HG02938 (cell line): Measurements from ENCODE around the gene P2RX3.

Experiments used
- ATAC-seq: cut with Tn5 transposase; IDR thresholded peaks from one replicate; pipeline ENCODE4 v1.9.1; 2021; ENCODE audit warnings: mild to moderate bottlenecking, moderate library complexity; ENCODE audit not compliant: unreplicated experiment

The P2RX3 gene

DNA sequence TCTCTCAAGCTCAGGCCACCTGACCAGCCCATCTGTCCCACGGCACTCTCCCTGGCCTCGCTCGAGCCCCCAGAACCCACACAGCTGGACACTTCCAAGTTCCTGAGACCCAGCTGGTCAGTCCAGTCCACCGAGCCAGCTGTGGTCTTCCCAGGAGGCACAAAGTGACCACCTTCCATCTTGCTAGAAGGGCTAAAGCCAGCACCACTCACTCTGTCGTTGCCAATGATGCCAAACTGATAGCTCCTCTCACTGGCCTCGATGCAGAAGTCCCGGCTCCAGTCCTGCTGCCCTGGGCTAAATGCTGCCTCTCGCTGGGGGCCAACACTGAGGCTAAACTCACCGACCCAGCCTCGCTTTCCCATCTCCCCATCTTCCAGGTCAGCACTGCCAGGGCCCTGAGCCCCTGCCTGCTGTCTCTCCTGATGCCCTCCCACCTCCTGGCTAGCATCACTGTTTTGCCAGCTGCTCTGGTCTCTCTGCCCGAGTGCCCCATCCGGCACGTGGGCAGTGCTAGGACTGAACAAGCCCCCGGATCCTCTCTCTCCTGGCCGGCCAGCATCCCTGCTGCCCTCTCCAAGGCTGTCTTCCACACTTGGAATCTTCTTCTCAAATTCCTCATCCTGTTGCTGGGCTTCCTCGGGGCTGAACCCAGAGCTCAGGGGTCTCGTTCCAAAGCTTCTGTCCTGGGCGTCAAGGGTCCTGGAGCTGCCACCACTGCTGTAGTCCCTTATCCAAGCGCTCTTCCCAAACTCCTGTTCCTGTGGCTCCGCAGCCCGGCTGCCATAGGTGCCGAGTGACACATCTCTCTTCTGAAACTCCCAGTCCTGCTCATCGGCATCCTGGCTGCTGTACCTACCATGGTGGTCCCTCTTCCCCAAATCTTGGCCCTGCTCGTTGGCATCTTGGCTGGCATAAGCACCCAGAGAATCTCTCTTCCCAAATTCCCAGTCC, 28.8 kb upstream of the P2RX3 start:
- ATAC-seq = no peak

DNA sequence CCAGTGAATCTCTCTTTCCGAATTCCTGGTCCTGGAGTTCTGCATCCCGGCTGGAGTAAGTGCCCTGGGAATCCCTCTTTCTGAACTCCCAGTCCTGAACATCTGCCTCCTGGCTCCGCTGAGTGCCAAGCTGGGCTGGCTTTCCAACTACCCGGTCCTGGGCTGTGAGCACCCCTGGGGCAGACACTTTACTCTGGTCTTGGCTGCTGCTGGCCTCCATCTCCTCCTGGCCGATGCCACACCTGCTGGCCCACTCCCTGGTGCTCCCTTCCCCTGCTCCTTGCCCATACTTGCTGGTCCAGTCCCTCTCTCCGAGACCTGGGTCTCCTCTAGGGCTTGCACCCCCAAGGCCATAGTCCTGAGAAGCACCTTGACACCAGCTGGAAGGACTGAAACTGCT, 28.1 kb upstream of the P2RX3 start:
- no peak for ATAC-seq

DNA sequence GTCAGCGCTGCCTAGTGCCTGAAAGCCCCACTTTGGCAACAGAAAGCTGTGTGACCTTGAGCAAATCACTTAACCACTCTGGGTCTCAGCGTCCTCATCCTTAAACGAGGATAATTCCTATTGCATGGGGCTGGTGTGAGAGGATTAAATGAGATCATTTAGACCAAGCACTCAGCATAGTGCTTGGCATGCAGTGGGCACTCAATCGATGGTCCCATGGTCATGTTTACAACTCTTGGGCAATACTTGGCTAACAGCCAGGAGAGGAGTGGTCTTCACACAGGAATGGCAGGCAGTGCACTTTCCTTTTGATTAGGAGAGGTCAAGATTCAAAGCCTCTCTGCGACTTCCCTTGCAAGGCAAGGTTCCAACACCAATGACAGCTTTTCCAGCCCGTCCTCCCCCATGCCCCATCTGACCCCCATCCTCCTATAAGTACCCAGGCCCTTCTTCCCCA, 27.5 kb upstream of the P2RX3 start:
- no peak for ATAC-seq

DNA sequence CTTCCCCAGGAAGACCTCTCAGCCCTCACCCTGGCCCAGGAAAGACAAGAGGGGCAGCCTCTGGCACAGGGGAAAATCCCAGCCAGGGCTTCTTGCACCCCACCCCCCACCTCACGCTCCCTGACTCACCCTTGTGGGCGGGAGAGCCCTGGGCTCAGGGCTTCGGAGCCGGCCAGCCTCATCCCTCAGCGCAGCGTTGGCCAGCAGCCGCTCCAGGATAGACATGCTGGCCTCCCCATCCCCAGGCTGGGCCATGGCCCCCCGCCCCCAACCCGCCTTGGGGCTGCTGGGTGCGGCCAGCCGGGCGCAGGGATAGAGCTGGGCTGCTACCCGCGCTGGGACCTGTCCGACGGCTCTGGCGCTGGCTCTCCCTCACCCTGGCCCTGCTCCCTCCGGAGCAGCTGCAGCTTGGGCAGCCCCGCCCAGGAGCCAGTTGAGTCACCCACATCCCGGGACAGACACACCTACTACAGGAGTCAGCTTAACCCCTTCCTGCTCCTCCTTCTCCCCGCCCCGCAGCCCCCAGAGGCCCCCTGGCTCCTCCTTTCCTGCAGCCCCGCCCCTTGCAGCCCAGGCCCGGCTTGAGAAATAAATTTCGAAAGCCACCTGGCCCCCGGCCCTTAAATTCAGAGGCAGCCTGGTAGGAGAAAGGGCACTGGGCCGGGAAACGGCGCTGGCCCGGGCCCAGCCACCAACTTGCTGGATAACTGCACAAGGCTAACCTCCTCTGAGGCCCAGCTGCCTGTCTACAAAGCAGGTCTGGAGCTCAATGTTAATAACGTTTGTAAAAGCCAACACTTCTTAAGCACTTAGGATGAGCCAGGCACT, 26.8 kb upstream of the P2RX3 start:
- ATAC-seq = peak; percentile 80

DNA sequence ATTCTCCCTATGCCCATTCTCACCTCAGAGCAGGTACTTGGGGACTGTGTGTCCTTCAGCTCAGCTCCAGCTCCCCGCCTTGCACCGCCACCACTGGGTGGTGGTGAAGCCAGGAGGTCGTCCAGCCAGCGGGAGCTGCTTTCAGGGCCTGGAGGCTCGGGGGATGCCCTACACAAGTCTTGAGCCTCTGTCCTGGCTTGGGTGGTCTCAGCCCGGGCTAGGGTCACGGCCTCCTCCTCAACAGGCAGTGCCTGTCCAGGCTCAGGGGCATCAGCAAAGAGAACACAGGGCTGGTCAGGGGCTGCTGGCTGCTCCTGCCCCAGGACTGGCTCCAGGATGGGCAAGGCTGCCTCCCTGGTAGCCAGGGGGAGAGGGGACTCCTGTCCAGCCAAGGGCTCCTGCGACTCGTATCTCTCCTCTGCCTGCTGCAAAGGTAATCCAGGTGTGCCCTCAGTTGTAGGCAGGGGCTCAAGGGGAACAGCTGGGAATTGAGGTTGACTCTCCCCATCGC, 25.6 kb upstream of the P2RX3 start:
- no peak for ATAC-seq

DNA sequence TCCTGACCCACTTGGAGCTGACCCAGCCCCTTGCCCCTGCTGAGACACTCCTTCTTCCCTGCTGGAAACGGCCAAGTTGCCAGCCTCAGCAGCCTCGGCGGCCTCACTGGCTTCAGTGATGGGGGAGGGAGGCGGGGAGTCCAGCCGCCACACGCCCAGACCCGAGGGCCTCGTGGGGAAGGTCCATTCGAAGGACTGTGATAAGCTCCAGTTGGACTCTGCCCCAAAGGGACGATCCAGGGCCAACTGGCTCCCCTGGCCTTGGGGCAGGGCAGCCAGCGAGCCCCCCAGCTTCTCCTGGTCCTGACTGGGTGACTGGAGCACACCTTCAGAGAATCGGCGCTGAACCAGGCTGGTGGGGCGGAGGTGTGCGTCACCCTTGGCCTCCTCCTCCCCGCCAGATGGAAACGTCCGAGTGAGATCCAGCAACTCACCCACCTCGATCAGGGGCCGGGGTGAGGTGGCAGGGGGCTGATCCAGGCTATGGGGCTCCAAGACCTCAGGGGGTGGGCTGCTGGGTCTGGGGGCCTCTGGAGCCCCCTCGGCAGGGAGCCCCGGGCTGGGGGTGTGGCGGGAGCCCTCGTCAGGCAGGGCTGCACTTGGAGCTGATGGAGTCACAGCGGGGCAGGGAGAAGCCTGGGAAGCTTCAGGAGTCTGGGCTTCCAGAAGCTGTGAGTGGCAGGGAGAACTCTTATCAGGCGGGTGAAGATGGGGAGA, 24.9 kb upstream of the P2RX3 start:
- ATAC-seq = no peak

DNA sequence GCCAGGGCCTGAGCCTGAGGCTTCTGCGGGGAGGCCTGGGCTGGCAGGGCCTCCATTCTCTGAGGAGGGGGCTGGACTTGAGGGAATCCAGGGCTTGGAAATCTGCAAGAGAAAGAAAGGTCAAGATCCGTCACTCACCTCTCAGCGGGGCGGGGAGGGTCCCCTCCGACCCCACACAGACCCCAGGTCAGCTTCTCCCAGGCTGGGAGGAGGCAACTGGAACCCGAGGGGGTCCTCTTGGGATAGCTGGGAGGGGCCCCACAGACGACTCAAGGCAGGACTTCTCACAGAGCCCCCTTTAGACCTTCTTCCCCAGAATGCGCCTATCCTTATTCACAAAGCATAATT, 24.4 kb upstream of the P2RX3 start:
- no peak for ATAC-seq

DNA sequence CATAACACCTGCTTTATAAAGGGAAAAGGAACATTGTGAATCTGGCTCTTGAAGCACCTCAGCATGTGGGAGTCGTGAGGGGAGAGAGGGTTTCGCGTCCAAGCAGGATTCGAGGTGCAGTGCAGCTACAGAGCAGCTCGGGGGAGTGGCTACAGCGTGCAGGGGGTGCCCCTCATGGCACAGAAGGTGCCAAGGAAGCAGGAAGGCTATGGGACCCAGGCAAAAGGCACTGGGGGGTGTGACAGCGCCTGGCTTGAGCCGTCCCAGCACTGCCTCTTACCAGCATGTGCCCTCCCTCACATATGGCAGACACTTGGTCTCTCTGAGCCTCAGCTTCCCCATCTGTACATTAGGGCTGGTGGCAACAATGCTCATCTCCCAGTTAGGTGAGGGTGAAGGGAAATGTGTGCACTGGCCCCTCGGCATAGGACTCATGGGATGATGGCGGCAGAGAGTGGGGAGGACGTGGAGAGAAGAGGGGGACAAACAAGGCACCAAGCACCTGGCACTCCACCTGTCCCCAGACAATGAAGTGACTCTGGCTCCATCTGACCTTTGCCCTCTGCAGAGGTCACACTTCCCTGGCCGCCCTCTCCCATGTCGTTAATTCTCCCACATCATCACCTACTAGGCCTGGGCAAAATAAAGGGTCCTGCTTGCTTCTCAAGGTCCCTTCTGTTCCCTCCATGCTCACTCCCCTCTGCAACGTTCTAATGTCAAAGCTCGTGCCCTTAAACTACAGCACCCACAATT, 23.8 kb upstream of the P2RX3 start:
- no peak for ATAC-seq

DNA sequence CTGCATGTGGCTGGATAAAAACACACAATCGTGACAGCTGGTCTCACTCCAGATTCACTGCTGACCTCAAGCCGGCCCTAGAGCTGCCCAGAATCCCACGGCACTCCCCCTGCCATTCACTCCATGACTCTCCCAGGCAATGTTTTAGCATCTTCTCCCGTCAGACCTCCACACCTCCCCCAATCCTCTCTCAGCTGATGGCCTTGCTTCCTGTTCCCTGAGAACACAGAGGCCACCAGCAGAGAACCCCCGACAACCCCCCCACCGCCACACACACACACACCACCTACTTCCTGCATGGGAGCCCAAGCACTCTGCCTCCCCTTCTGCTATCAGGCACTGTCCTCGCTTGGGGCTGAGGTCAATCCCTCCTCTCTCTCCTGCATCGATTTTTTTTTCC, 22.7 kb upstream of the P2RX3 start:
- ATAC-seq = no peak

DNA sequence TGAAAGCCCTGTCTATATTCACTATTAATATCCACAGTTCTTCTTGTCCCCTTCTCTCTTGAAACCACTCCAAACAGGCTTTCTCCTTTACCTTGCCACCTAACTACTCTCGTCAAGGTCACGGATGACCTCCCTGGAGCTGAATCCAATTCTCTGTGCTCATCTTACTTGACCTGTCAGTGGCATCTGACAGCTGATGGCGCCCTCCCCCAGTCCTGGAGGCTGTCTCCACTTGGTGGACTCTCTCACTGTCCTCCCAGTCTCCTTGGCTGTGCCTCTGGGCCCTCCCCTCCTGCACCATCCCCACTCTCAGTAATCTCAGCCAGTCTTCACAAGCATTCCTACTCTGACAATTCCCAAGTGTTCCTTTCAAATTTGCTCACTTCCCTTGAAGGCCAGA, 22.1 kb upstream of the P2RX3 start:
- ATAC-seq = no peak

DNA sequence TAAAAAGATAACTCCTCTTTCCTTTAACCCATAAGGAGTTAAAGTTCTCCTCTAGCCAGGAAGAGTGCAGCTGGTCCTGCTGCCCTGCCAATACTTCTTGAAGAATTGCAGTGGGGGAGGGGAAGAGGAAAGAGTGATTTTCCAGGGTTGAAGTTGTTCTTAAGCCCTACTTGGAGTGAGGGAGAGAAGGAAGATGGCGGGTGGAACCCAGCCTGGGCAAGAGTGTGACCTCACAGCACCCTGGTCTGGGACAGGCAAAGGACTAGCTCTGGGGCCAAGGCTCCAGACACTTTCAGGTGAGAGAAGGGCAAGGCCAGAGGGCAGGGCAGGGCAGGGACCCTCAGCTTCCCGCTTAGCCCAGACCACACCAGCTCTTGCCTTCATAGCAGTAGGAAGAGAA, 20.0 kb upstream of the P2RX3 start:
- ATAC-seq = no peak

DNA sequence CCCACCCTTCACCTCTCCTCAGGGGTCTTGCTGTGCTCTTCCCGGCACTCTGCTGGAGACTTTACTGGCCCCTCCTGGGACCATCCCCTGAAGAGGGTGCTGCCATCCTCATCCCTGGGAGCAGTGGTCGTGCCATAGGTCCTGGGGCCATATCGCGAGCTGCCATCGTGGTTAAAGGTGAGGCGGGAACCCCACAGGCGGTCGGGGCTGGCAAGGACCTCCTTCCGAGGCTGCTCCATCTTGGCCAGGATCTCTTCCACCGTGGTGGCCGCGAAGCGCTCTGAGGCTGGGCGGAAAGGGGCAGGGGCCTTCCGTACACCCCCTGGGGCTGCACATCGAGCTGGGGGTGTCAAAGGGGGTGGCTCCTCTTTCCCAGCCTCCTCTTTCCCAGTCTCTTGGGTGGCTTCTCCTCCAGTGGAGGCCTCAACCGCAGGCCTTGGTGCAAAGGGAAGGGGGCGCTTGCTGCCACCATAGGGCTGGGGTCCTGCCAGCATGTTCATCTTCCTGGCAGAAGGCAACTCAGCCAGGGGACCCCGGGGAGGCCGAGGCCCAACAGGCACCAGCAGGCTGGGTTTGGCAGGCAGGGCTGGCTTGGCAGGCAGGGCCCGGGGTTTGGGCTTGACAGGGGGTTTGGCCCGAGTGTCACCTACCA, 18.0 kb upstream of the P2RX3 start:
- no peak for ATAC-seq

DNA sequence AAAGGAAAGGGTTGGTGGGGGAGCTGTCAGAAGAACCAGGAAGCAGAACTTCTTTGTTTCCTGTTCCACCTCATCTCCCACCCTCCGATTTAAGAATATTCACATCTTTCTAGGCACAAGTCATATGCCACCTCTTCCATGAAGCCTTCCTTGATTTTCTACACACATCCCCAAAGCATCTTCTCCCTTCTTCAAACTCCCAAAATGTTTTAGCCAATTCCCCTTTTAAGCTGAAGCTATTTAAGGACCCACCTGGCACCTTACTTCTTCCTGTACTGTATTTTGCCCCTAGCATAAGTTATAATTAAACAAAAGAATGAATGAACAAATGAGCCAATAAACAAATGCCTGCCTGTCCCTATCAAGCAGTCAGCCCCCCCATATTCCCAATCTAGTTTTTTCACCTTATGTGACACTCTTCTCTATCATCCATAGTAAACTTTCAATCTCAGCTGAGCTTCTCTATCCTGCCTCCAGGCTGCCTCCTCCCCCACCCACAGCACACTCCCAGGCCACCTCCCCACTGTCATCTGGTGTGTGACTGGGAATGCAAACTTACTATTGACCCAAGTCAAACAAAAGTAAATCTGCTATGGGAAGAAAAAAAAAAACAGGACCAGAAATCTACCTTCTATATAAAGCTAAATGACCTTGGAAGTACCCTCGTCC, 17.3 kb upstream of the P2RX3 start:
- no peak for ATAC-seq

DNA sequence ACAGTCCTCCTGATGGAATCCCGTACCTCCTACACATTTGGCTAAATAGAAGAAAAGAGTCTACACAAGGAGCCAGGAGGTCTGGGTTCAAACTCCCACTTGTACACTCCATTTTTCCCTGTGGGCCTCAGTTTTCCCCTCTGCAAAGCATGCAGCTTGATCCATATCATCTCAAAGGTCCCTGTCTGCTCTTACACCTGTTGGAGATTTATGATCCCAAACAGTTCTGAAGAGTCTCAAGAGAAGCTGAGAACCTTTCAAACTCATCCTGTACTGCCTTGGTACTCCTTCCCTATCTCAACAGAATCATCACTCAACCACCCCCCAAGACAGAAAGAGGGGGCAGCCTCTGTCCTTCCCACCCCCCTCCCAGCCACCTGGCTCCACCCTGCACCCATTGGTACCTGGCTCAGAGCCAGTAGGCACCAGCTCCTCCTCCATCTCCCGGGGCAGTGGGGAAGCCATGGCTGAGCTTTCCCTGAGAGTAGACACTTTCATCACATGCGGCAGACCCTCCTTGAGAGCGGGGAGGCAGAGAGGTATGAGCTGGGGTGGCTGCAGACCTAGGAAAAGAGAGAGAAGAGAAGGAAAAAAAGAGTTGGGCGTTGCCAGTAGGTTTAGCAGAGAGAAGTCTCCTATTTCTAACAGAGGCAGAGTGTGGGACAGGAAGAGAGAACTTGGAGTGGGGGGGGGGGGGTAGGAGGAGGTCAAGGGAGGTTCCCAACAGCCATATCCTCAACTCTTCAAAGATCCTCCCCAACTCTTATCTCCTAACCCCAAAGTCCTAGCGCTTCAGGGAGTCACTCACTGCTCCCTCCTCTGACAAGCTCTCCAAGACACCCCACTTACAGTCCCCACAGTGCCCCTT, 16.5 kb upstream of the P2RX3 start:
- no peak for ATAC-seq

DNA sequence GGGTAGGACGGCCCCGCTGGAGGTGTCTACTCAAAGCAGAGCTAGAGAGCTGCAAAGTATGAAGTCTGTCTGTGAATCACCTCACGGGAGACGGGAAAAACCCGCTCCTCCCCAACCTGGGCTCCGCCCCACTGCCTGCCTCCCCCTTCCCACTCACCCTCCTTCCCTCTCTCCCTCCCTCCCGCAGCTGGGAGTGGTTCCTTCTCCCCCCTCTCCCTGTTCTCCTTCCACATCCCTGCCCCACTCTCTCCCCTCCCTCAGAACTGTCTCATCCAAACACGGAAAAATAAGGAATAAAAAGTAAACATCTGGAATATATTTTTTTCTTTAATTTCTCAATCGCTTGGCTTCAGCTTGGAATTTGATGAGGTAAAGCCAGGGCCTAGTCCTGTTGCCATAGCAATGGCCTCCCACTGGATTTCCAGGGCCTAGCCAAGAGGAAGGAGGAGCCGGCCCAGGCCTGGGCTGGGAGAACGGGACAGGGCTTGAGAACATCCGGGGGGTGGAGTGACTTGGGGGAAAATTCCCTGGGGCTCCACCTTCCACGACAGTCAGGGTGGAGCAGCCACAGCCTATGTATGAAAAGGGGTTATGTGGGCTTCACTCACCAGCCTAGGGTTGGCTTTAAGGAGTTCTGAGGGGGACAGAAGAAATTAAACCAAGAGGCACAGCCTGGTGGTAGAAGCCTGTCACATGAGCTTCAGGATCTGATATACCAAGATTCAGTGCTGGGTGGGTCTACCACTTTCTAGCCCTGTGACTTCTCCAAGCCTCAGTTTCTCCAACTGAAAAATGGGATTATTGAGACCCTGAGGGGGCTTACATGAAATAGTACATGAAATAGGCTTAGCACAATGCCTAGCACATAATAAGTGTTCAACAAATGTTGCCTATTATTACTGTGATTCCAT, 15.6 kb upstream of the P2RX3 start:
- ATAC-seq = no peak

DNA sequence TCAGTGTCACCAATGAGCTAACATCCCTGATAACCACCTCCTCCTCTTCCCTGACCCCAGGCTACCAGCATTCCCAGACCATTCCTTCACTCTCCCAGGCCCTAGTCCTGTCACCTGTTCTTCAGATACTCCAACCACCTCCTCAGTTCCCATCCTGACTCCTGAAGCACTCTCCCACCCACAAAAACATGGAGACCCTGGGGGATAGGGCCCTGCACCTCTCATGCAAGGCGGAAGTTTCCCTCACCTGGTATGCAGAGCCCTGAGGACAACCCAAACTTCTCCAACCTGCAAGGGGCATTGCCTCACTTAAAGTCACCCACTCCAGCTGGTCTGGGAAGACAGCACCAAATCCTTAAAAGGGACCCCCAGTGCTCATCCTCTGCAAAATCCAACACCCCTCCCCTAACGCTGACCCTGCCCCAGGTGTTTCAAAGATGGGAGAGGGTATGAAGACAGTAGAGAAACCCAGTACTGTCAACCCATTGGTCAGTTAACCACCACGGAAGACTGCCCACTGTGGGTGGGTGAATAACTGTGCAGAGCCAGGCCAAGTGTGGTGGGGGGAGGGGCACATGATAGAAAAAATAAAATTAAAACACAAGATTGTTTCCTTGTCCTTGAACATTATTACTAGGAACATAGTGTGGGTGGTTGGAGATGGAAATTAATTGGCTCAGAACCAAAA, 14.8 kb upstream of the P2RX3 start:
- no peak for ATAC-seq

DNA sequence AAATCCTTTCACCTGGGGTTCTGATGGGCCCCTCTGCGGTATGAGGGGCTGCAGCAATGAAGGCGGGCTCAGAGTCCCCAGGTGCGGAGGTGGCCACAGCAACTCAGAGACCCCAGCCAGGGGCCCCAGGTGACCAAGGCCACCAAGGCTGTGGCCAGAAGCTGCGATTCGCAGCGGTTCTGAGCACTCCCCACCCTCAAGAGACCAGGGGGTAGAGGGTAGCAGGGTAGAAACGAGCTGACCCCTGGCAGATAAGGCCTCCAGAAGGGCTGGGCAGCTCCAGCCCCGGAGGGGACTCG, 14.3 kb upstream of the P2RX3 start:
- ATAC-seq = no peak
